HEK293 (cell line): ENCODE data around the gene HAUS8.

Source experiments
- BCL6B ChIP-seq: fragments of 450-650 bp; formaldehyde crosslinking; IDR thresholded peaks from 2 replicates; pipeline ENCODE4 v1.5.1; 2017; ENCODE audit warnings: missing biosample characterization, missing genetic modification characterization
- HOXD13 ChIP-seq: sonication (generic); formaldehyde crosslinking; IDR thresholded peaks from 2 replicates; pipeline ENCODE4 v1.8.0; 2022; ENCODE audit warnings: missing genetic modification reagents, borderline replicate concordance
- IKZF3 ChIP-seq: fragments of 450-650 bp; IDR thresholded peaks from 2 replicates; pipeline ENCODE4 v1.5.0; 2018; ENCODE audit warnings: missing biosample characterization, mild to moderate bottlenecking, missing genetic modification characterization, moderate library complexity
- KLF17 ChIP-seq: fragments of 450-650 bp; formaldehyde crosslinking; IDR thresholded peaks from 2 replicates; pipeline ENCODE4 v1.5.1; 2016; ENCODE audit warnings: missing biosample characterization, missing genetic modification characterization
- KLF7 ChIP-seq: fragments of 450-650 bp; formaldehyde crosslinking; IDR thresholded peaks from 2 replicates; pipeline ENCODE4 v1.5.1; 2016; ENCODE audit warnings: missing biosample characterization, missing genetic modification characterization, borderline replicate concordance
- KLF8 ChIP-seq: fragments of 450-650 bp; formaldehyde crosslinking; IDR thresholded peaks from 2 replicates; pipeline ENCODE4 v1.5.1; 2016; ENCODE audit warnings: missing biosample characterization, missing genetic modification characterization
- PRDM2 ChIP-seq: fragments of 450-650 bp; formaldehyde crosslinking; IDR thresholded peaks from 2 replicates; pipeline ENCODE4 v1.5.1; 2016; ENCODE audit warnings: missing biosample characterization, missing genetic modification characterization, borderline replicate concordance
- WT1 ChIP-seq: fragments of 450-650 bp; formaldehyde crosslinking; IDR thresholded peaks from 2 replicates; pipeline ENCODE4 v1.5.1; 2016; ENCODE audit warnings: missing biosample characterization, missing genetic modification characterization
- ZBTB17 ChIP-seq: fragments of 450-650 bp; formaldehyde crosslinking; IDR thresholded peaks from 2 replicates; pipeline ENCODE4 v1.5.1; 2016; ENCODE audit warnings: missing biosample characterization, missing genetic modification characterization
- ZBTB49 ChIP-seq: fragments of 450-650 bp; formaldehyde crosslinking; IDR thresholded peaks from 2 replicates; pipeline ENCODE4 v1.5.1; 2016; ENCODE audit warnings: missing biosample characterization, missing genetic modification characterization, low read depth
- ZFP3 ChIP-seq: fragments of 450-650 bp; formaldehyde crosslinking; IDR thresholded peaks from 2 replicates; pipeline ENCODE4 v1.5.1; 2016; ENCODE audit warnings: low read depth, missing biosample characterization, missing genetic modification characterization
- ZNF114 ChIP-seq: fragments of 450-650 bp; formaldehyde crosslinking; IDR thresholded peaks from 2 replicates; pipeline ENCODE4 v1.5.0; 2017; ENCODE audit warnings: missing biosample characterization, missing genetic modification characterization
- ZNF133 ChIP-seq: fragments of 450-650 bp; formaldehyde crosslinking; IDR thresholded peaks from 2 replicates; pipeline ENCODE4 v1.5.1; 2016; ENCODE audit warnings: missing biosample characterization, missing genetic modification characterization
- ZNF248 ChIP-seq: fragments of 450-650 bp; formaldehyde crosslinking; IDR thresholded peaks from 2 replicates; pipeline ENCODE4 v1.5.1; 2017; ENCODE audit warnings: missing biosample characterization, missing genetic modification characterization
- ZNF335 ChIP-seq: fragments of 450-650 bp; formaldehyde crosslinking; conservative IDR thresholded peaks from 2 replicates; pipeline ENCODE4 v1.5.1; 2016; ENCODE audit warnings: missing biosample characterization, missing genetic modification characterization
- ZNF416 ChIP-seq: fragments of 450-650 bp; formaldehyde crosslinking; IDR thresholded peaks from 2 replicates; pipeline ENCODE4 v1.5.1; 2016; ENCODE audit warnings: missing biosample characterization, missing genetic modification characterization
- ZNF423 ChIP-seq: fragments of 450-650 bp; formaldehyde crosslinking; IDR thresholded peaks from 2 replicates; pipeline ENCODE4 v1.5.1; 2016; ENCODE audit warnings: missing biosample characterization, missing genetic modification characterization
- ZNF433 ChIP-seq: fragments of 450-650 bp; formaldehyde crosslinking; IDR thresholded peaks from 2 replicates; pipeline ENCODE4 v1.5.1; 2016; ENCODE audit warnings: missing biosample characterization, missing genetic modification characterization, low read depth
- ZNF530 ChIP-seq: fragments of 450-650 bp; formaldehyde crosslinking; IDR thresholded peaks from 2 replicates; pipeline ENCODE4 v1.5.1; 2016; ENCODE audit warnings: low read depth, missing biosample characterization, missing genetic modification characterization
- ZNF571 ChIP-seq: fragments of 450-650 bp; formaldehyde crosslinking; IDR thresholded peaks from 2 replicates; pipeline ENCODE4 v1.5.0; 2017; ENCODE audit warnings: missing biosample characterization, missing genetic modification characterization
- ZNF645 ChIP-seq: fragments of 450-650 bp; formaldehyde crosslinking; IDR thresholded peaks from 2 replicates; pipeline ENCODE4; 2016; ENCODE audit warnings: missing biosample characterization, missing genetic modification characterization
- ZNF76 ChIP-seq: fragments of 450-650 bp; formaldehyde crosslinking; IDR thresholded peaks from 2 replicates; pipeline ENCODE4; 2016; ENCODE audit warnings: low read depth, missing biosample characterization, missing genetic modification characterization, borderline replicate concordance
- ZNF776 ChIP-seq: fragments of 450-650 bp; formaldehyde crosslinking; IDR thresholded peaks from 2 replicates; pipeline ENCODE4 v1.5.0; 2017; ENCODE audit warnings: missing biosample characterization, missing genetic modification characterization, borderline replicate concordance
- ZNF777 ChIP-seq: fragments of 450-650 bp; formaldehyde crosslinking; IDR thresholded peaks from 2 replicates; pipeline ENCODE4 v1.5.1; 2017; ENCODE audit warnings: missing biosample characterization, missing genetic modification characterization, borderline replicate concordance
- ZNF785 ChIP-seq: fragments of 450-650 bp; formaldehyde crosslinking; IDR thresholded peaks from 2 replicates; pipeline ENCODE4 v1.5.1; 2016; ENCODE audit warnings: missing biosample characterization, missing genetic modification characterization
- ZSCAN18 ChIP-seq: fragments of 450-650 bp; formaldehyde crosslinking; IDR thresholded peaks from 2 replicates; pipeline ENCODE4 v1.5.1; 2016; ENCODE audit warnings: missing biosample characterization, missing genetic modification characterization

HAUS8 gene

GRCh38 chr19:17075035-17075863, at the start of gene HAUS8, which contains the start of gene MYO9B (continued):
- TF ChIP-seq KLF17 (tag by site-specific recombination) (peak; percentile 85), ZNF416 (tag by site-specific recombination) (no peak), ZNF645 (tag by site-specific recombination) (no peak), ZNF777 (no peak), ZBTB17 (peak; percentile 74), ZNF433 (tag by site-specific recombination) (no peak), ZNF776 (tag by site-specific recombination) (no peak), ZNF530 (no peak), ZNF335 (tag by site-specific recombination) (peak; percentile 99), ZNF133 (tag by site-specific recombination) (no peak), ZNF76 (tag by site-specific recombination) (peak; percentile 81), KLF8 (peak; percentile 98), ZNF114 (tag by site-specific recombination) (no peak), WT1 (tag by site-specific recombination) (peak; percentile 50; the same call in 1 of the 2 replicates), ZNF423 (tag by site-specific recombination) (no peak), IKZF3 (tag by site-specific recombination) (no peak), ZNF571 (no peak), ZNF785 (0 out of 2 replicates have a peak, but pooled peaks have one; percentile 61), ZNF248 (tag by site-specific recombination) (no peak), ZFP3 (tag by site-specific recombination) (no peak), ZBTB49 (tag by site-specific recombination) (no peak), HOXD13 (CRISPR knock-in tag) (no peak), ZSCAN18 (tag by site-specific recombination) (no peak; the same call in 1 of the 2 replicates), PRDM2 (tag by site-specific recombination) (no peak), BCL6B (tag by site-specific recombination) (no peak), KLF7 (peak; percentile 87; the same call in 1 of the 2 replicates)
